Measurements from ENCODE around the gene BAG1. TPM values are rescaled to one million over a fixed set of nuclear protein-coding genes. Genes with fewer than 3 reads are reported as not detected.

Gene BAG1
- total and polyA plus RNA-seq, 2 of the 13 experiments (the other 11 are each of a cell fraction or from before 2014, with no cell fraction given) = 23.1 to 59.5 TPM

DNA sequence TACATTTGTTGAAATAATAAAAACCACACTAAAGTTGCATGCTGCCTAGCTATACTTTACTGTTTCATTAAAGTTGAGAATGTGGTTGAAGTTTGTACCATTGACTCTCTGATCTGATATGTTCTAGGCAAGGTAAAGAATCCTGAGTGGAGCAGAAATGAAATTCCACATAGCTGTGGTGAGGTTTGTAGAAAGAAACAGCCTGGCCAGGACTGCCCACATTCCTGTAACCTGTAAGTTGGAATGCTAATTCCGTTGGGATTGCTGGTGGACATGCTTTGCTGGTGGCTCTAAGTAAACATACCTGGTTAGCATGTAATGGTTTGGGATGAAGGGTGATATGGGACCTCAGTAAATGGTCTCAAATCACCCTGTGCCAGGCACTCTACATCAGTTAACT is 42.6 kb upstream of the BAG1 start:
- Histone ChIP-seq H3K4me2 (ENCODE audit: low read depth, low read length) (no peak overlapping the region), H3K4me3 (replicated peaks in 1 of 3; ENCODE audit: insufficient read depth in 1 of 3, low read depth in 2 of 3, low read length in 3 of 3) (no peak overlapping the region), H3K36me3 (replicated peaks in 1 of 2; ENCODE audit: control insufficient read depth in 1 of 2, insufficient read depth in 2 of 2, low read length in 2 of 2) (peaks cover 38 to 89% of the 10 kb centered on the region in 2 experiments), H3K79me2 (ENCODE audit: insufficient read depth, low read length) (no peaks in the 10 kb centered on the region), H3K4me1 (ENCODE audit: insufficient read depth, low read length) (no peaks in the 10 kb centered on the region), H2AFZ (ENCODE audit: low read length) (no peak overlapping the region), H4K20me1 (ENCODE audit: insufficient read depth, low read length) (no peaks in the 10 kb centered on the region), H3K27me3 (ENCODE audit: control insufficient read depth in 1 of 2, insufficient read depth in 2 of 2, low read length in 2 of 2) (no peaks in the 10 kb centered on the region), H3K9me3 (ENCODE audit: low read length) (no peaks in the 10 kb centered on the region), H3K9ac (ENCODE audit: insufficient read depth, low read depth, low read length) (no peak overlapping the region), H3K27ac (ENCODE audit: extremely low read length, insufficient read depth, low read length) (no peak overlapping the region)
- BruUV-seq (replicated peaks) = TSS peak; percentile 13
- ATAC-seq = no peak
- CTCF ChIA-PET (ENCODE audit: low intra/inter-chr PET ratio, low total read pairs) = interaction anchor here (1.4 kb wide), 1 partner anchor 20 kb away, joined by 3 read pairs; no protein-coding TSS in a partner anchor
- in situ Hi-C loops (cut with HindIII; ENCODE audit: extremely low pct_ligation_motif_present, low pct_unique_long_range_greater_than_20kb) (loop anchor here (10.0 kb wide), 1 partner anchor 58 kb away; no protein-coding TSS in a partner anchor), intact Hi-C loops (cut with micrococcal nuclease; ENCODE audit: unreplicated experiment) (no loop called here)
- no peak for FAIRE-seq
- TF ChIP-seq ONECUT2 (CRISPR knock-in tag; IDR thresholded peaks at IDR 0.05) (no peak), ETV5 (CRISPR knock-in tag; IDR thresholded peaks at IDR 0.05; ENCODE audit: borderline replicate concordance) (no peak), SNAPC2 (CRISPR knock-in tag; IDR thresholded peaks at IDR 0.05) (no peak), ZMYM2 (CRISPR knock-in tag; IDR thresholded peaks at IDR 0.05) (no peak), RBM22 (optimal IDR thresholded peaks at IDR 0.05; ENCODE audit: low read length) (no peak), FOSL2 (CRISPR knock-in tag; IDR thresholded peaks at IDR 0.05) (no peak), KDM1A (CRISPR knock-in tag; IDR thresholded peaks at IDR 0.05) (no peak), ARNTL (CRISPR knock-in tag; IDR thresholded peaks at IDR 0.05) (no peak), ZSCAN31 (CRISPR knock-in tag; IDR thresholded peaks at IDR 0.05; ENCODE audit: low read depth) (no peak), POLR2AphosphoS2 (IDR thresholded peaks at IDR 0.05; ENCODE audit: low read depth, low read length) (no peak), ASH2L (IDR thresholded peaks at IDR 0.05; ENCODE audit: insufficient read length, low read depth, low read length) (no peak), ZNF30 (CRISPR knock-in tag; IDR thresholded peaks at IDR 0.05) (no peak), ZSCAN30 (CRISPR knock-in tag; IDR thresholded peaks at IDR 0.05) (no peak), MBNL3 (CRISPR knock-in tag; conservative IDR thresholded peaks at IDR 0.05) (no peak), ATF1 (CRISPR knock-in tag; IDR thresholded peaks at IDR 0.05) (no peak)
- TF ChIP-seq, protein P1, sequence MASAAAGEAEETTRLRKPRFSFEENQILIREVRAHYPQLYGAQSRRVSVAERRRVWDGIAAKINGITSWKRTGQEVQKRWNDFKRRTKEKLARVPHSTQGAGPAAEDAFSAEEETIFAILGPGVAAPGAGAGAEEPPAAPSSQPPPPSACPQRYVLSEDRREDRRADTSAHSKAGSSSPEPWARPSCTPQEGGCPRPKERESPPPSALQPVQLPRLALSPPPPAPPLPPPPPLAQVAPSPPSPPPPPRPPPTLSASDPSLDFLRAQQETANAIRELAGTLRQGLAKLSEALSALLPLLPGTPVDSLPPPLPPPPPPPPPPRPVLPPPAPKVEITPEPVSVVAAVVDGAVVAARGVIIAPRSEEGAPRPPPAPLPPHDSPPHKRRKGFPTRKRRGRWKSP (CRISPR knock-in tag; IDR thresholded peaks at IDR 0.05) = no peak
- TF ChIP-seq, protein P2, sequence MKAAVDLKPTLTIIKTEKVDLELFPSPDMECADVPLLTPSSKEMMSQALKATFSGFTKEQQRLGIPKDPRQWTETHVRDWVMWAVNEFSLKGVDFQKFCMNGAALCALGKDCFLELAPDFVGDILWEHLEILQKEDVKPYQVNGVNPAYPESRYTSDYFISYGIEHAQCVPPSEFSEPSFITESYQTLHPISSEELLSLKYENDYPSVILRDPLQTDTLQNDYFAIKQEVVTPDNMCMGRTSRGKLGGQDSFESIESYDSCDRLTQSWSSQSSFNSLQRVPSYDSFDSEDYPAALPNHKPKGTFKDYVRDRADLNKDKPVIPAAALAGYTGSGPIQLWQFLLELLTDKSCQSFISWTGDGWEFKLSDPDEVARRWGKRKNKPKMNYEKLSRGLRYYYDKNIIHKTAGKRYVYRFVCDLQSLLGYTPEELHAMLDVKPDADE (CRISPR knock-in tag; IDR thresholded peaks at IDR 0.05) = no peak
- TF ChIP-seq, protein P3, sequence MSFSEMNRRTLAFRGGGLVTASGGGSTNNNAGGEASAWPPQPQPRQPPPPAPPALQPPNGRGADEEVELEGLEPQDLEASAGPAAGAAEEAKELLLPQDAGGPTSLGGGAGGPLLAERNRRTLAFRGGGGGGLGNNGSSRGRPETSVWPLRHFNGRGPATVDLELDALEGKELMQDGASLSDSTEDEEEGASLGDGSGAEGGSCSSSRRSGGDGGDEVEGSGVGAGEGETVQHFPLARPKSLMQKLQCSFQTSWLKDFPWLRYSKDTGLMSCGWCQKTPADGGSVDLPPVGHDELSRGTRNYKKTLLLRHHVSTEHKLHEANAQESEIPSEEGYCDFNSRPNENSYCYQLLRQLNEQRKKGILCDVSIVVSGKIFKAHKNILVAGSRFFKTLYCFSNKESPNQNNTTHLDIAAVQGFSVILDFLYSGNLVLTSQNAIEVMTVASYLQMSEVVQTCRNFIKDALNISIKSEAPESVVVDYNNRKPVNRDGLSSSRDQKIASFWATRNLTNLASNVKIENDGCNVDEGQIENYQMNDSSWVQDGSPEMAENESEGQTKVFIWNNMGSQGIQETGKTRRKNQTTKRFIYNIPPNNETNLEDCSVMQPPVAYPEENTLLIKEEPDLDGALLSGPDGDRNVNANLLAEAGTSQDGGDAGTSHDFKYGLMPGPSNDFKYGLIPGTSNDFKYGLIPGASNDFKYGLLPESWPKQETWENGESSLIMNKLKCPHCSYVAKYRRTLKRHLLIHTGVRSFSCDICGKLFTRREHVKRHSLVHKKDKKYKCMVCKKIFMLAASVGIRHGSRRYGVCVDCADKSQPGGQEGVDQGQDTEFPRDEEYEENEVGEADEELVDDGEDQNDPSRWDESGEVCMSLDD (CRISPR knock-in tag; IDR thresholded peaks at IDR 0.05; ENCODE audit: borderline replicate concordance) = no peak
- TF ChIP-seq, protein P4, sequence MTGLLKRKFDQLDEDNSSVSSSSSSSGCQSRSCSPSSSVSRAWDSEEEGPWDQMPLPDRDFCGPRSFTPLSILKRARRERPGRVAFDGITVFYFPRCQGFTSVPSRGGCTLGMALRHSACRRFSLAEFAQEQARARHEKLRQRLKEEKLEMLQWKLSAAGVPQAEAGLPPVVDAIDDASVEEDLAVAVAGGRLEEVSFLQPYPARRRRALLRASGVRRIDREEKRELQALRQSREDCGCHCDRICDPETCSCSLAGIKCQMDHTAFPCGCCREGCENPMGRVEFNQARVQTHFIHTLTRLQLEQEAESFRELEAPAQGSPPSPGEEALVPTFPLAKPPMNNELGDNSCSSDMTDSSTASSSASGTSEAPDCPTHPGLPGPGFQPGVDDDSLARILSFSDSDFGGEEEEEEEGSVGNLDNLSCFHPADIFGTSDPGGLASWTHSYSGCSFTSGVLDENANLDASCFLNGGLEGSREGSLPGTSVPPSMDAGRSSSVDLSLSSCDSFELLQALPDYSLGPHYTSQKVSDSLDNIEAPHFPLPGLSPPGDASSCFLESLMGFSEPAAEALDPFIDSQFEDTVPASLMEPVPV (CRISPR knock-in tag; IDR thresholded peaks at IDR 0.05) = no peak
- POLR2A ChIA-PET = no interaction called here
- no peak for DNase-seq (ENCODE audit: low spot score)
- WGBS (ENCODE audit: low lambda C conversion rate) = 67% methylated on average over 1 of the region's 1 CpG

Measured in HepG2 (cell line).